Left ventricle myocardium inferior (tissue), 1 donor: ENCODE data around the gene ZFAND6. TPM values are rescaled to one million over a fixed set of nuclear protein-coding genes. Genes with fewer than 3 reads are reported as not detected.
"Not testable (repeated sequence)": the region's sequence is repeated elsewhere in the genome, so short reads cannot be mapped to it uniquely, and the experiment has no call there.

ENCODE experiments used
- DNase-seq: peaks from one replicate; pipeline ENCODE4 v3.0.0-alpha.2; 2020
- H3K27ac ChIP-seq: fragments of 200-600 bp; replicated peaks from 2 replicates; pipeline ENCODE4 v1.8.0; 2021
- H3K27me3 ChIP-seq: fragments of 200-600 bp; 2 replicates; pipeline ENCODE4 v1.8.0; 2021; ENCODE audit warnings: low read depth
- H3K36me3 ChIP-seq: fragments of 200-600 bp; 2 replicates; pipeline ENCODE4 v1.8.0; 2021
- H3K4me1 ChIP-seq: fragments of 200-600 bp; 2 replicates; pipeline ENCODE4 v1.8.0; 2021
- H3K4me3 ChIP-seq: fragments of 200-600 bp; 2 replicates; pipeline ENCODE4 v1.8.0; 2021; ENCODE audit warnings: mild to moderate bottlenecking, moderate library complexity
- H3K9me3 ChIP-seq: fragments of 200-600 bp; replicated peaks from 2 replicates; pipeline ENCODE4 v1.8.0; 2021
- CTCF ChIP-seq: fragments of 200-600 bp; IDR thresholded peaks from 2 replicates; pipeline ENCODE4 v1.8.0; 2021; ENCODE audit warnings: antibody characterized with exemption, mild to moderate bottlenecking, borderline replicate concordance
- intact Hi-C: fragments of 100-400 bp; cut with micrococcal nuclease; formaldehyde crosslinking; loops from one replicate; pipeline ENCODE4 v1.11.0; 2022
- total RNA-seq: library from RNA; stranded (reverse); fragmentation: NEBNext Ultra II Directional; extraction: Animal tissue kit (Norgen Biotek cat#: 25700); gene quantifications from one replicate; pipeline ENCODE4 v1.2.1, GENCODE V29; 2021
- donor health status: DM: no; HTN: yes; CAD: no; lungs with severe emphysema.

ZFAND6 gene
- total RNA-seq, 1 donor from 2014 or later, result 75.0 TPM

GRCh38 chr15:80015156-80015555 is 44.3 kb upstream of the ZFAND6 start:
- intact Hi-C loops, result no loop called here
- DNase-seq, result no peak
- Histone ChIP-seq H3K9me3 (peaks cover 10% of the 10 kb centered on the region), H3K4me1 (no peaks in the 10 kb centered on the region), H3K4me3 (no peak overlapping the region), H3K27ac (no peak overlapping the region), H3K36me3 (no peaks in the 10 kb centered on the region), H3K27me3 (no peaks in the 10 kb centered on the region)
- no peak for TF ChIP-seq CTCF

- H3K27ac ChIP-seq, intact Hi-C loops, H3K4me3 ChIP-seq: not testable (repeated sequence)
Measured at GRCh38 chr15:80016506-80016905, 43.0 kb upstream of the ZFAND6 start.

GRCh38 chr15:80017139-80017538 is 42.3 kb upstream of the ZFAND6 start:
- DNase-seq, intact Hi-C loops, H3K36me3 ChIP-seq, H3K4me1 ChIP-seq, H3K27ac ChIP-seq, H3K4me3 ChIP-seq, H3K27me3 ChIP-seq: not testable (repeated sequence)
- H3K9me3 ChIP-seq, result peaks cover 10% of the 10 kb centered on the region

More at GRCh38 chr15:80016506-80016905, 43.0 kb upstream of the ZFAND6 start:
- H3K4me1 ChIP-seq, DNase-seq, H3K36me3 ChIP-seq, H3K27me3 ChIP-seq: not testable (repeated sequence)
- peaks cover 10% of the 10 kb centered on the region for H3K9me3 ChIP-seq

DNA sequence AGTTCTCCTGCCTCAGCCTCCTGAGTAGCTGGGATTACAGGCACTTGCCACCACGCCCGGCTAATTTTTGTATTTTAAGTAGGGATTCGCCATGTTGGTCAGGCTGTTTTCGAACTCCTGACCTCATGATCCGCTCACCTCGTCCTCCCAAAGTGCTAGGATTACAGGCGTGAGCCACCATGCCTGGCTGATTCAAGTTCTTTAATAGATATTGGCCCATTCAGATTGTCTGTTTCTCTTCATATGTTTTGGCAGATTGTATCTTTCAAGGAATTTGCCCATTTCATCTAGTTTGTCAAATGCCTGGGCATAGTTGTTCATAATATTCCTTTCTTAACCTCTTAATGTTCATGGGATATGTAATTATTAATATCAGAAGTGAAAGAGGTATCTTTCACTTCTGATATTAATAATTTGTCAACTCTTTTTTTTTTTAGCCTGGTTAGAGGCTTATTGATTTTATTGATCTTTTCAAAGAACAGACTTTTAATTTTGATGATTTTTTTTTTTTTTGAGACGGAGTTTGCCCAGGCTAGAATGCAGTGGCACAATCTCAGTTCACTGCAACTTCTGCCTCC is 40.2 kb upstream of the ZFAND6 start:
- Histone ChIP-seq H3K4me1 (no peaks in the 10 kb centered on the region), H3K36me3 (no peaks in the 10 kb centered on the region), H3K27me3 (peaks cover 8% of the 10 kb centered on the region), H3K4me3 (no peak overlapping the region), H3K27ac (no peak overlapping the region), H3K9me3 (peaks cover 9% of the 10 kb centered on the region)
- DNase-seq, result no peak
- TF ChIP-seq CTCF, result no peak
- intact Hi-C loops, result no loop called here

DNA sequence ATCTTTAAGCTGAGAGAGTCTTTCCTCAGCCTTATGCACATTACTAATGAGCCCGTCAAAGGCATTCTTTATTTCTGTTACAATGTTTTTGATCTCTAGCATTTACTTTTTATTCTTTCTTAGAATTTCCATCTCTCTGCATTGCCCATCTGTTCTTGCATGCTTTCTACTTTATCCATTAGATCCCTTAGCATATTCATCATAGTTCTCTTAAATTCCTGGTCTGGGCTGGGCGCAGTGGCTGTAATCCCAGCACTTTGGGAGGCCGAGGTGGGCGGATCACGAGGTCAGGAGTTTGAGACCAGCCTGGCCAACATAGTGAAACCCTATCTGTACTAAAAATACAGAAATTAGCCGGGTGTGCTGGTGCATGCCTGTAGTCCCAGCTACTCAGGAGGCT is 39.3 kb upstream of the ZFAND6 start:
- H3K4me3 ChIP-seq, DNase-seq, H3K27me3 ChIP-seq, intact Hi-C loops, H3K27ac ChIP-seq, H3K9me3 ChIP-seq, H3K4me1 ChIP-seq, H3K36me3 ChIP-seq: not testable (repeated sequence)

- Histone ChIP-seq H3K4me1 (no peaks in the 10 kb centered on the region), H3K27me3 (peaks cover 8% of the 10 kb centered on the region), H3K9me3 (no peaks in the 10 kb centered on the region), H3K27ac (no peak overlapping the region), H3K36me3 (no peaks in the 10 kb centered on the region), H3K4me3 (no peak overlapping the region)
- intact Hi-C loops, result no loop called here
- no peak for TF ChIP-seq CTCF
- no peak for DNase-seq
Measured at GRCh38 chr15:80020731-80021130, 38.7 kb upstream of the ZFAND6 start.

- Histone ChIP-seq H3K27me3 (peaks cover 8% of the 10 kb centered on the region), H3K36me3 (no peaks in the 10 kb centered on the region), H3K4me3 (no peak overlapping the region), H3K9me3 (no peaks in the 10 kb centered on the region), H3K4me1 (no peaks in the 10 kb centered on the region), H3K27ac (no peak overlapping the region)
- intact Hi-C loops, result no loop called here
- no peak for DNase-seq
- TF ChIP-seq CTCF, result no peak
Measured at GRCh38 chr15:80026310-80026709, 33.2 kb upstream of the ZFAND6 start.
